Mesenchymal stem cell (in vitro differentiated cells and primary cell): ENCODE results near the gene PDAP1.
"Not testable (repeated sequence)": the region's sequence is repeated elsewhere in the genome, so short reads cannot be mapped to it uniquely, and the experiment has no call there.

Experiments
- DNase-seq: peaks from one replicate; pipeline ENCODE4 v3.0.0-alpha.2; 2013
- H2AFZ ChIP-seq: one replicate; pipeline ENCODE4 v1.6.1; 2013; ENCODE audit warnings: low read depth, mild to moderate bottlenecking, control low read depth, inconsistent platforms, low read length, moderate library complexity
- H2AK5ac ChIP-seq: 2 replicates; pipeline ENCODE4 v1.6.1; 2013; ENCODE audit warnings: low read length, moderate library complexity, mild to moderate bottlenecking, inconsistent platforms; ENCODE audit not compliant: severe bottlenecking
- H2BK120ac ChIP-seq: one replicate; pipeline ENCODE4 v1.6.1; 2013; ENCODE audit warnings: low read depth, mild to moderate bottlenecking, inconsistent platforms, low read length, moderate library complexity
- H2BK12ac ChIP-seq, 2 experiments: one replicate each; pipeline ENCODE4 v1.6.1; 2013; ENCODE audit warnings: inconsistent platforms in 2 of 2, low read length in 2 of 2, mild to moderate bottlenecking in 2 of 2, moderate library complexity in 2 of 2, control low read depth in 1 of 2
- H2BK15ac ChIP-seq: one replicate; pipeline ENCODE4 v1.6.1; 2013; ENCODE audit warnings: mild to moderate bottlenecking, low read depth, inconsistent platforms; ENCODE audit not compliant: poor library complexity, severe bottlenecking
- H2BK5ac ChIP-seq: 2 replicates; pipeline ENCODE4 v1.6.1; 2013; ENCODE audit warnings: low read depth, mild to moderate bottlenecking, low read length, control low read depth, inconsistent platforms; ENCODE audit not compliant: poor library complexity, severe bottlenecking
- H3K14ac ChIP-seq, 2 experiments: one replicate each; pipeline ENCODE4 v1.6.1; 2013; ENCODE audit warnings: inconsistent platforms in 2 of 2, low read length in 2 of 2, control low read depth in 1 of 2, mild to moderate bottlenecking in 1 of 2, moderate library complexity in 1 of 2
- H3K18ac ChIP-seq, 2 experiments: one replicate each; pipeline ENCODE4 v1.6.1; 2013; ENCODE audit warnings: inconsistent platforms in 2 of 2, low read length in 2 of 2, control low read depth in 1 of 2, low read depth in 1 of 2, mild to moderate bottlenecking in 1 of 2
- H3K23ac ChIP-seq, 2 experiments: one replicate each; pipeline ENCODE4 v1.6.1; 2013; ENCODE audit warnings: inconsistent platforms in 2 of 2, low read length in 2 of 2, mild to moderate bottlenecking in 2 of 2, moderate library complexity in 2 of 2, control low read depth in 1 of 2
- H3K27ac ChIP-seq: 2 replicates; pipeline ENCODE4 v1.5.1; 2013; ENCODE audit warnings: mild to moderate bottlenecking, moderate library complexity, low read length, control low read depth, inconsistent platforms; ENCODE audit not compliant: poor library complexity, severe bottlenecking
- H3K27me3 ChIP-seq, 2 experiments: 2 replicates each; pipeline versions ENCODE4 v1.6.1 to v1.7.0; 2013; ENCODE audit warnings: low read length in 2 of 2, mild to moderate bottlenecking in 2 of 2, moderate library complexity in 2 of 2, control low read depth in 1 of 2, inconsistent platforms in 1 of 2; ENCODE audit not compliant: control insufficient read depth in 1 of 2, insufficient read depth in 1 of 2
- H3K36me3 ChIP-seq, 2 experiments: 2 replicates each; pipeline versions ENCODE4 v1.6.1 to v1.7.0; 2013; ENCODE audit warnings: low read length in 2 of 2, control low read depth in 1 of 2, inconsistent platforms in 1 of 2, low read depth in 1 of 2, mild to moderate bottlenecking in 1 of 2; ENCODE audit not compliant: insufficient read depth in 2 of 2, control insufficient read depth in 1 of 2
- H3K4ac ChIP-seq, 2 experiments: one replicate each; pipeline ENCODE4 v1.6.1; 2013; ENCODE audit warnings: inconsistent platforms in 2 of 2, low read length in 2 of 2, mild to moderate bottlenecking in 2 of 2, moderate library complexity in 2 of 2, control low read depth in 1 of 2, low read depth in 1 of 2
- H3K4me1 ChIP-seq: 2 replicates; pipeline ENCODE4 v1.6.1; 2013; ENCODE audit warnings: low read depth, low read length, control low read depth; ENCODE audit not compliant: control insufficient read depth, insufficient read depth
- H3K4me2 ChIP-seq: 2 replicates; pipeline ENCODE4 v1.6.1; 2013; ENCODE audit warnings: low read length, mild to moderate bottlenecking, inconsistent platforms; ENCODE audit not compliant: poor library complexity, severe bottlenecking
- H3K4me3 ChIP-seq, 2 experiments: 2 replicates each; pipeline versions ENCODE4 v1.5.1 to v1.7.0; 2013; ENCODE audit warnings: low read length in 2 of 2, mild to moderate bottlenecking in 2 of 2, control low read depth in 1 of 2, low read depth in 1 of 2; ENCODE audit not compliant: insufficient read depth in 1 of 2
- H3K79me1 ChIP-seq: replicated peaks from 2 replicates; pipeline ENCODE4 v1.6.1; 2013; ENCODE audit warnings: mild to moderate bottlenecking, control low read depth, low read length, inconsistent platforms; ENCODE audit not compliant: poor library complexity, severe bottlenecking
- H3K9ac ChIP-seq: 2 replicates; pipeline ENCODE4 v1.7.0; 2013; ENCODE audit warnings: mild to moderate bottlenecking, low read length, moderate library complexity
- H3K9me3 ChIP-seq: 2 replicates; pipeline ENCODE4 v1.7.0; 2013; ENCODE audit warnings: mild to moderate bottlenecking, low read length; ENCODE audit not compliant: control insufficient read depth
- H4K8ac ChIP-seq: one replicate; pipeline ENCODE4 v1.6.1; 2013; ENCODE audit warnings: inconsistent platforms, mild to moderate bottlenecking, low read length, moderate library complexity
- H4K91ac ChIP-seq: one replicate; pipeline ENCODE4 v1.6.1; 2013; ENCODE audit warnings: mild to moderate bottlenecking, low read length, inconsistent platforms
- WGBS: methylation state at CpG from one replicate; pipeline ENCODE4 v1.1.7; 2013; ENCODE audit warnings: mixed read lengths; 5-methylcytosine and 5-hydroxymethylcytosine counted together

PDAP1 gene

DNA sequence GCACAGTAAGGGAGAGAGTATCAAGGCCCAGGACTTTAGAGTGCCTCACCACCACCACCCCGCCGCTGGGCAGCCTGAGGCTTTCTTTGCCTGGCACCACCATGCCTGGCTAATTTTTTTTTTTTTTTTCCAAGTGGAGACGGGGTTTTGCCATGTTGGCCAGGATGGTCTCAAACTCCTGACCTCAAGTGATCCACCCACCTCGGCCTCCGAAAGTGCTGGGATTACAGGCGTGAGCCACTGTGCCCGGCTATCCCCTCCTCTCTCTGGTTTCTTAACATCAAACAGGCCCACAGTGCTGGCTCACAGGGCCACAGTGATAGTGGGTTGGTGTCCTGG lies 28.7 kb downstream of the PDAP1 start:
- peak overlapping the region; percentile 84 for H3K9ac ChIP-seq
- peak overlapping the region in 1 of 2 experiments; percentile 69 for H3K4me3 ChIP-seq
- H4K8ac ChIP-seq: peak overlapping the region; percentile 90
- DNase-seq, H3K4me2 ChIP-seq, H3K9me3 ChIP-seq, H2AFZ ChIP-seq, H3K14ac ChIP-seq, H2BK120ac ChIP-seq, H2BK15ac ChIP-seq, H4K91ac ChIP-seq, H3K27me3 ChIP-seq: not testable (repeated sequence)
- WGBS: over 99% methylated on average over 7 of the region's 7 CpGs
- H3K23ac ChIP-seq: peak overlapping the region in 1 of 2 experiments; percentile 23
- peak overlapping the region; percentile 20 for H2BK5ac ChIP-seq
- H3K79me1 ChIP-seq: peaks cover 25% of the 10 kb centered on the region
- H3K36me3 ChIP-seq: peaks cover 39 to 45% of the 10 kb centered on the region in 2 experiments
- peak overlapping the region; percentile 53 to 61 for H3K18ac ChIP-seq
- peak overlapping the region; percentile 47 to 65 for H3K4ac ChIP-seq
- peak overlapping the region; percentile 61 to 79 for H2BK12ac ChIP-seq
- H3K4me1 ChIP-seq: peaks cover 42% of the 10 kb centered on the region
- H3K27ac ChIP-seq: peak overlapping the region; percentile 80
- H2AK5ac ChIP-seq: peak overlapping the region; percentile 90

DNA sequence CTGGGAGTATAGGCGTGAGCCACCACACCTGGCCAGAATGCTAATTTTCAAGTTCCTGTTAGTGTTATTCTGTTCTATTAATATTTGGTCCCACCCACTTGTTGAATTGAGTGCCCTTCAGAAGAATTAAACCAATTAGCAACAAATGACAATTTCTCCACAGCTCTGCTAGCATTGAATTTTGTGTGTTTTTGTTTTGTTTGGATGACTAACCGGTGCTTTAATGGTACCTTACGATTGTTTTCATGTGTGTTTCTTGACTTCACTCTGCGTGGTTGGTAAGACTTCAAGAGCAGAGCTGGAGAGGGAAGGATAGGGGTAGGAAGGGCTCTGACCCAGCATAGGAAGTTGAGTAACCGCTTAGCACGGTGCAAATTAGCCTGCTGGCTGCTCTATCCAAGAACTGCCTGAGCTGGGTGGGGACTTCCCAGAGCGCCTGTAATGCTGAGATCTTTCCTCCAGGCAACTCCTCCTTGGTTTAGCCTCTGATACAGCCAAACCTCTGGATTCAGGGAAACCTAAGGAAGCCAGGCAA lies 29.3 kb downstream of the PDAP1 start:
- Histone ChIP-seq H2BK15ac (no peak overlapping the region), H3K4me3 (peak overlapping the region in 1 of 2 experiments; percentile 69), H3K27ac (peak overlapping the region; percentile 80), H2AK5ac (peak overlapping the region; percentile 90), H3K18ac (peak overlapping the region; percentile 35 to 61), H2BK5ac (no peak overlapping the region), H3K4me2 (no peak overlapping the region), H2BK12ac (peak overlapping the region; percentile 42 to 79), H3K4ac (no peak overlapping the region), H3K79me1 (peaks cover 20% of the 10 kb centered on the region), H4K8ac (peak overlapping the region; percentile 90), H3K14ac (no peak overlapping the region), H3K9ac (peak overlapping the region; percentile 84), H3K23ac (no peak overlapping the region), H3K9me3 (no peaks in the 10 kb centered on the region), H2AFZ (no peak overlapping the region), H3K36me3 (peaks cover 34 to 43% of the 10 kb centered on the region in 2 experiments), H2BK120ac (no peak overlapping the region), H3K27me3 (no peaks in the 10 kb centered on the region), H3K4me1 (peaks cover 39% of the 10 kb centered on the region), H4K91ac (no peak overlapping the region)
- 55% methylated on average over 7 of the region's 7 CpGs for WGBS
- peak; percentile 95 for DNase-seq

DNA sequence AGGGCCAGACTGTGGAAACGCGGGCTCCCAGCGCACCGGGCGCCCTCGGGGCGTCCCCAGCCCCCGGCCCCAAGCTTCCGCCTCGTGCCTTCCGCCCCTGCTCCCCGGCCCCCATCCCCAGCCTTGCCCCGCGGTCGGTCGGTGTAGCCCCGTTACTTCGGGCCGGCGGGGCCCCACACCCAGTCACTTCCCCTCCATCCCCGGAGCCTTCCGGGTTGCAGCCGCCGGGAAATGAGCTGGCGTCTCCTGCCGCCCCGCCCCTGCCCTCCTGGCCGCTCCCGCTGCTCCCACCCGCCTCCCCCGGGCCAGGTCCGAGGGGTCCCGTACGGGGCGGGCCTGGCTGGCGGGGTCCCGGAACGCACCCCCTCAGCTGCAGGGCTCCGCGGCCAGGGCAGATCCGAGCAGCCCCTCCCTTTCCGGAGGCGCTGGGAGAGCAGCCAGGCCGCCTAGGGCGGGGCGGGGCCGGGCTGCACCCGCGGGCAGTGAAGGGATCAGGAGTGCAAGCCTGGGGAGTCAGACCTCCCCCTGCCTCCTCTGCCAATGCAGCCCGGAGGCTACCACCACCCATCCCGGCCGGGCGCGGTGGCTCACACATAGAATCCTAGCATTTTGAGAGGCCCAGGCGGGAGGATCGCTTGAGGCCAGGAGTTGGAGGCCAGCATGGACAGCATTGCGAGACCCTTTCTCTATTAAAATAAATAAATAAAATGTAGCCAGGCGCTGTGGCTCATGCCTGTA lies 33.2 kb downstream of the PDAP1 start:
- Histone ChIP-seq H4K91ac (peak overlapping the region; percentile 83), H2BK5ac (no peak overlapping the region), H3K27me3 (no peaks in the 10 kb centered on the region), H3K4me3 (peak overlapping the region; percentile 84 to 89), H3K9me3 (no peaks in the 10 kb centered on the region), H4K8ac (peak overlapping the region; percentile 48), H3K4me2 (peak overlapping the region; percentile 70), H3K27ac (peak overlapping the region; percentile 17), H3K23ac (no peak overlapping the region), H3K18ac (peak overlapping the region; percentile 91 to 98), H3K4me1 (peaks cover 30% of the 10 kb centered on the region), H3K79me1 (peaks cover 8% of the 10 kb centered on the region), H2BK120ac (peak overlapping the region; percentile 93), H2AFZ (no peak overlapping the region), H3K4ac (peak overlapping the region; percentile 79 to 97), H2AK5ac (no peak overlapping the region), H2BK15ac (peak overlapping the region; percentile 67), H3K14ac (peak overlapping the region; percentile 83 to 88), H3K9ac (peak overlapping the region; percentile 74), H2BK12ac (no peak overlapping the region), H3K36me3 (peaks cover 17 to 30% of the 10 kb centered on the region in 2 experiments)
- 8% methylated on average over 47 of the region's 58 CpGs for WGBS
- DNase-seq: peak; percentile 70
